ENCODE measurements around the gene HDAC4. TPM values are rescaled to one million over a fixed set of nuclear protein-coding genes. Genes with fewer than 3 reads are reported as not detected.

Gene HDAC4
- total RNA-seq, 2 experiments from 2014 or later: 25.2 to 65.1 TPM

GRCh38 chr2:239109041-239109927 lies 291.5 kb downstream of the HDAC4 start:
- DNase-seq (no peak), ATAC-seq (no peak)
- Mint-ChIP-seq H3K36me3 (no peaks in the 10 kb centered on the region), H3K4me1 (no peaks in the 10 kb centered on the region), H3K27ac (no peak overlapping the region), H3K4me3 (no peak overlapping the region), H3K27me3 (no peaks in the 10 kb centered on the region), H3K9me3 (ENCODE audit: low read depth) (no peaks in the 10 kb centered on the region)
- CTCF ChIA-PET: no interaction called here

GRCh38 chr2:239108459-239108858 lies 292.4 kb downstream of the HDAC4 start:
- Mint-ChIP-seq H3K36me3 (no peaks in the 10 kb centered on the region), H3K9me3 (ENCODE audit: low read depth) (no peaks in the 10 kb centered on the region), H3K4me3 (no peak overlapping the region), H3K4me1 (no peaks in the 10 kb centered on the region), H3K27me3 (no peaks in the 10 kb centered on the region), H3K27ac (no peak overlapping the region)
- CTCF ChIA-PET: no interaction called here
- ATAC-seq (no peak), DNase-seq (no peak)

- H3K27ac Mint-ChIP-seq: no peak overlapping the region
- ATAC-seq: no peak
- no peaks in the 10 kb centered on the region for H3K27me3 Mint-ChIP-seq
- no peaks in the 10 kb centered on the region for H3K4me1 Mint-ChIP-seq
- H3K9me3 Mint-ChIP-seq (ENCODE audit: low read depth): no peaks in the 10 kb centered on the region
- H3K4me3 Mint-ChIP-seq: no peak overlapping the region
- DNase-seq: no peak
- CTCF ChIA-PET: no interaction called here
- no peaks in the 10 kb centered on the region for H3K36me3 Mint-ChIP-seq
Measured at GRCh38 chr2:239107936-239108335, 292.9 kb downstream of the HDAC4 start.

- CTCF ChIA-PET: no interaction called here
- H3K36me3 Mint-ChIP-seq: no peaks in the 10 kb centered on the region
- H3K27me3 Mint-ChIP-seq: no peaks in the 10 kb centered on the region
- H3K4me3 Mint-ChIP-seq: no peak overlapping the region
- H3K9me3 Mint-ChIP-seq (ENCODE audit: low read depth): no peaks in the 10 kb centered on the region
- H3K27ac Mint-ChIP-seq: no peak overlapping the region
- no peaks in the 10 kb centered on the region for H3K4me1 Mint-ChIP-seq
- no peak for DNase-seq
- no peak for ATAC-seq
Measured at GRCh38 chr2:239106966-239107365, 293.9 kb downstream of the HDAC4 start.

GRCh38 chr2:239106314-239106908 lies 294.4 kb downstream of the HDAC4 start:
- DNase-seq: no peak

GRCh38 chr2:239105234-239105633 lies 295.6 kb downstream of the HDAC4 start:
- CTCF ChIA-PET: no interaction called here
- Mint-ChIP-seq H3K4me1 (no peaks in the 10 kb centered on the region), H3K4me3 (no peak overlapping the region), H3K27me3 (no peaks in the 10 kb centered on the region), H3K27ac (no peak overlapping the region), H3K9me3 (ENCODE audit: low read depth) (no peaks in the 10 kb centered on the region), H3K36me3 (no peaks in the 10 kb centered on the region)
- DNase-seq (no peak), ATAC-seq (no peak)

More at GRCh38 chr2:239106314-239106908, 294.4 kb downstream of the HDAC4 start:
- Mint-ChIP-seq H3K4me3 (no peak overlapping the region), H3K9me3 (ENCODE audit: low read depth) (no peaks in the 10 kb centered on the region), H3K4me1 (no peaks in the 10 kb centered on the region), H3K36me3 (no peaks in the 10 kb centered on the region), H3K27me3 (no peaks in the 10 kb centered on the region), H3K27ac (no peak overlapping the region)
- CTCF ChIA-PET: no interaction called here
- no peak for ATAC-seq

- no peaks in the 10 kb centered on the region for H3K9me3 Mint-ChIP-seq (ENCODE audit: low read depth)
- DNase-seq: no peak
- no peak overlapping the region for H3K27ac Mint-ChIP-seq
- no peaks in the 10 kb centered on the region for H3K36me3 Mint-ChIP-seq
- no peak for ATAC-seq
- H3K27me3 Mint-ChIP-seq: no peaks in the 10 kb centered on the region
- no peak overlapping the region for H3K4me3 Mint-ChIP-seq
- H3K4me1 Mint-ChIP-seq: no peaks in the 10 kb centered on the region
- CTCF ChIA-PET: no interaction called here
Measured at GRCh38 chr2:239104800-239105199, 296.0 kb downstream of the HDAC4 start.

- H3K27ac Mint-ChIP-seq: no peak overlapping the region
- H3K36me3 Mint-ChIP-seq: no peaks in the 10 kb centered on the region
- CTCF ChIA-PET: no interaction called here
- no peaks in the 10 kb centered on the region for H3K27me3 Mint-ChIP-seq
- no peak for DNase-seq
- H3K4me1 Mint-ChIP-seq: no peaks in the 10 kb centered on the region
- ATAC-seq: no peak
- no peak overlapping the region for H3K4me3 Mint-ChIP-seq
- no peaks in the 10 kb centered on the region for H3K9me3 Mint-ChIP-seq (ENCODE audit: low read depth)
Measured at GRCh38 chr2:239103125-239104098, 297.4 kb downstream of the HDAC4 start.

- no peaks in the 10 kb centered on the region for H3K9me3 Mint-ChIP-seq (ENCODE audit: low read depth)
- H3K4me3 Mint-ChIP-seq: no peak overlapping the region
- no peaks in the 10 kb centered on the region for H3K4me1 Mint-ChIP-seq
- no peaks in the 10 kb centered on the region for H3K36me3 Mint-ChIP-seq
- DNase-seq (no peak), ATAC-seq (no peak)
- no peak overlapping the region for H3K27ac Mint-ChIP-seq
- CTCF ChIA-PET: no interaction called here
- no peaks in the 10 kb centered on the region for H3K27me3 Mint-ChIP-seq
Measured at GRCh38 chr2:239102266-239102665, 298.6 kb downstream of the HDAC4 start.

GRCh38 chr2:239101807-239102206 lies 299.0 kb downstream of the HDAC4 start:
- Mint-ChIP-seq H3K27me3 (no peaks in the 10 kb centered on the region), H3K4me1 (no peaks in the 10 kb centered on the region), H3K36me3 (no peaks in the 10 kb centered on the region), H3K4me3 (no peak overlapping the region), H3K9me3 (ENCODE audit: low read depth) (no peaks in the 10 kb centered on the region), H3K27ac (no peak overlapping the region)
- CTCF ChIA-PET: no interaction called here
- ATAC-seq (no peak), DNase-seq (no peak)

- DNase-seq (no peak), ATAC-seq (no peak)
- Mint-ChIP-seq H3K4me3 (no peak overlapping the region), H3K9me3 (ENCODE audit: low read depth) (no peaks in the 10 kb centered on the region), H3K27ac (no peak overlapping the region), H3K4me1 (no peaks in the 10 kb centered on the region), H3K27me3 (no peaks in the 10 kb centered on the region), H3K36me3 (no peaks in the 10 kb centered on the region)
- CTCF ChIA-PET: no interaction called here
Measured at GRCh38 chr2:239101071-239101470, 299.7 kb downstream of the HDAC4 start.

- Mint-ChIP-seq H3K27ac (no peak overlapping the region), H3K4me3 (no peak overlapping the region), H3K27me3 (no peaks in the 10 kb centered on the region), H3K4me1 (no peaks in the 10 kb centered on the region), H3K9me3 (ENCODE audit: low read depth) (no peaks in the 10 kb centered on the region), H3K36me3 (no peaks in the 10 kb centered on the region)
- ATAC-seq (no peak), DNase-seq (no peak)
- CTCF ChIA-PET: no interaction called here
Measured at GRCh38 chr2:239099474-239099873, 301.3 kb downstream of the HDAC4 start.

GRCh38 chr2:239098288-239098970 lies 302.4 kb downstream of the HDAC4 start:
- DNase-seq (no peak), ATAC-seq (no peak)
- Mint-ChIP-seq H3K4me3 (no peak overlapping the region), H3K36me3 (no peaks in the 10 kb centered on the region), H3K9me3 (ENCODE audit: low read depth) (no peaks in the 10 kb centered on the region), H3K27ac (no peak overlapping the region), H3K4me1 (no peaks in the 10 kb centered on the region), H3K27me3 (no peaks in the 10 kb centered on the region)
- CTCF ChIA-PET: no interaction called here

All from activated CD8-positive, alpha-beta memory T cell treated with anti-CD3 and anti-CD28 coated beads, Interleukin-2, amount 10 ng/mL, durations not matched to agents 7 days and 5 days (primary cell).